Measurements from ENCODE around the gene GTF2A2.
A peak's percentile ranks its signal among the peaks of the same experiment; 100 is the strongest.
"Not testable (repeated sequence)": the region's sequence is repeated elsewhere in the genome, so short reads cannot be mapped to it uniquely, and the experiment has no call there.

GTF2A2 gene, protein sequence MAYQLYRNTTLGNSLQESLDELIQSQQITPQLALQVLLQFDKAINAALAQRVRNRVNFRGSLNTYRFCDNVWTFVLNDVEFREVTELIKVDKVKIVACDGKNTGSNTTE

DNA sequence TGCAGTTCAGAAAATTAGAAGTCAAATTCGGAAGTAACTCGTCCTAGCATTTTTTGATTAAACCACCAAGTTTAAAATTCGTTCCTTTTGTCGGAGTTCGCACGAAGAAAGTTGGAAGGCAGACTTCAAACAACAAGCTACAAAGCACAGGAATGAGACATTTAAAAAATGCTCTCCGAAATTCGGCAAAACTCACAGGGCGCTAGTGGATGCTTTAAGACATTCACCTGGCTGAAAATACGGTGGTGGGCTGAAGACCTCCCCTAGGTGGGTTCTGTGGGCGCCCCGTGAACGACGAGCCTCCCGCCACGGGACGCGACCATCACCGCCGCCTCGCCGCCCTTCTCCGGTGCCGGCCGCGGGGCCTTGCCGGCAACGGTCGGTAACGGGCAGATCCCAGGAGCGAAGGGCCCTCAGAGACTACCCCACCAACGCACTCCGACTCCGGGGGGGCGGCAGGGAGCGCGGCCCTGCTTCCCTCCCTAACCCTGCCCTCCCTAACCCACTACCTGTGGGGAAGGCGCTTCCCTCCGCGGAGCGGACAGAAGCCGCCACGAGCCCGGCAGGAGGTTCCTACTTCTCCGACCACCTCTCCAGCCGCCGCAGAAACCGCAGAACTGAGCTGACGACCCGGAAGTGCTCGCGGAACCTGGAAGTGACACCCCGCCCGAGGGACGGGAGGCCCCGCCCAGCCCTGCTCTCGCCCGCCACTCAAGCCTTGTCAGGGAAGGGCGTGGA lies at the start of gene GTF2A2:
GTF2A2 (minus strand) TSS at position 619 of the 738 bp plus-strand sequence. CDS start 5,238 bp downstream, outside the sequence.
- DNase-seq (ENCODE audit: low read depth), result peak; percentile 96
- H3K4me3 ChIP-seq (ENCODE audit: low read depth, low read length), result peak within 1 kb of the TSS; percentile 82
- TF ChIP-seq, protein P1, sequence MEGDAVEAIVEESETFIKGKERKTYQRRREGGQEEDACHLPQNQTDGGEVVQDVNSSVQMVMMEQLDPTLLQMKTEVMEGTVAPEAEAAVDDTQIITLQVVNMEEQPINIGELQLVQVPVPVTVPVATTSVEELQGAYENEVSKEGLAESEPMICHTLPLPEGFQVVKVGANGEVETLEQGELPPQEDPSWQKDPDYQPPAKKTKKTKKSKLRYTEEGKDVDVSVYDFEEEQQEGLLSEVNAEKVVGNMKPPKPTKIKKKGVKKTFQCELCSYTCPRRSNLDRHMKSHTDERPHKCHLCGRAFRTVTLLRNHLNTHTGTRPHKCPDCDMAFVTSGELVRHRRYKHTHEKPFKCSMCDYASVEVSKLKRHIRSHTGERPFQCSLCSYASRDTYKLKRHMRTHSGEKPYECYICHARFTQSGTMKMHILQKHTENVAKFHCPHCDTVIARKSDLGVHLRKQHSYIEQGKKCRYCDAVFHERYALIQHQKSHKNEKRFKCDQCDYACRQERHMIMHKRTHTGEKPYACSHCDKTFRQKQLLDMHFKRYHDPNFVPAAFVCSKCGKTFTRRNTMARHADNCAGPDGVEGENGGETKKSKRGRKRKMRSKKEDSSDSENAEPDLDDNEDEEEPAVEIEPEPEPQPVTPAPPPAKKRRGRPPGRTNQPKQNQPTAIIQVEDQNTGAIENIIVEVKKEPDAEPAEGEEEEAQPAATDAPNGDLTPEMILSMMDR (IDR thresholded peaks at IDR 0.05; ENCODE audit: insufficient read depth, low read depth, low read length, missing control alignments), result no peak

DNA sequence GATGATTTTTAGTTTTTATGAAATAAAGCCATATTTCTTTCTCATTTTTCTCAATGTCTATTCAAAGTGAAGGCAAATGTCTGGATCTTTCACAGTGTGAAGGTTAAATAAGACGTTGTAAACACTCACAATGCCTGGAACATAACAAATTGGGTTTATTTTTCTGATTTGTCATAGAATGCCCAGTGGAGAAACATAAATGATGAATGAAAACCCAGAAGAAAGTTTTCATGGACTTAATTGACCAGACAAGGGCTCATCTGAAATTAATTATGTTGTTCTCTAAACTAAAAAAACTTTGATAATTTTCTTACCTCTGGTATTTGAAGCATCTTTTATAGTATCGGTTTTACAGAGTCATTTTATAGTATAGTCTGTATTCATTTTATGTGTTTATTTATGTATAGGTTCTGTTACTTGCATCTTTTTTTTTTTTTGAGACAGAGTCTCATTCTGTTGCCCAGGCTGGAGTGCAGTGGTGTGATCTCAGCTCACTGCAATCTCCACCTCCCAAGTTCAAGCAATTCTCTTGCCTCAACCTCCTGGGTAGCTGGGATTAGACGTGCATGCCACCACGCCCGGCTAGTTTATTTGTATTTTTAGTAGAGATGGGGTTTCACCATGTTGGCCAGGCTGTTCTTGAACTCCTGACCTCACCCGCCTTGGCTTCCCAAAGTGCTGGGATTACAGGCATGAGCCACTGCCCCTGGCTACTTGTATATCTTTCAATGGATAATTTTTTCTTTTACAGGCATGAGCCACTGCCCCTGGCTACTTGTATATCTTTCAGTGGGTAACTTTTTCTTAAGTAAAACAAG lies 46.9 kb upstream of the GTF2A2 start:
- no peak for DNase-seq (ENCODE audit: low read depth)
- TF ChIP-seq, protein P1 (IDR thresholded peaks at IDR 0.05; ENCODE audit: insufficient read depth, low read depth, low read length, missing control alignments), result no peak

DNA sequence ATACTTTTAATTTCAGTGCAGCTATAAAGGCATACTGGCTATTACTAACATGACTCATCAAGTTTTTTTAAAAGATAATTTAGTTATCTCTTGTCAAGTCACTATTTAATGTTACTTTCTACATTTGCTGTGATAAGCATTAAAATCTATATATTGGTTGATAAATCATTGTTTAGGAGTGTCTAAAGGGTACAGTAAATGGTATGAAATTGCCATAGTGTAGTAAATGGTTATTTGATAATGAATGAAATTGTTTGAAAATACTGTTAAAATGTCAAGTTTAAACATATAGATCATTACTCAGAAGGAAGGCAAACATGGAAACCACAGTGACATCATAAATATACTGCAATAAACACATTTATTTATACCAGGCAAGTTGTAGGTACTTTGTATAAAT lies 45.0 kb upstream of the GTF2A2 start:
- no peak overlapping the region for H3K4me3 ChIP-seq (ENCODE audit: low read depth, low read length)
- TF ChIP-seq, protein P1 (IDR thresholded peaks at IDR 0.05; ENCODE audit: insufficient read depth, low read depth, low read length, missing control alignments), result no peak
- DNase-seq (ENCODE audit: low read depth), result no peak

More for the DNA sequence above, 46.9 kb upstream of the GTF2A2 start:
- no peak overlapping the region for H3K4me3 ChIP-seq (ENCODE audit: low read depth, low read length)

DNA sequence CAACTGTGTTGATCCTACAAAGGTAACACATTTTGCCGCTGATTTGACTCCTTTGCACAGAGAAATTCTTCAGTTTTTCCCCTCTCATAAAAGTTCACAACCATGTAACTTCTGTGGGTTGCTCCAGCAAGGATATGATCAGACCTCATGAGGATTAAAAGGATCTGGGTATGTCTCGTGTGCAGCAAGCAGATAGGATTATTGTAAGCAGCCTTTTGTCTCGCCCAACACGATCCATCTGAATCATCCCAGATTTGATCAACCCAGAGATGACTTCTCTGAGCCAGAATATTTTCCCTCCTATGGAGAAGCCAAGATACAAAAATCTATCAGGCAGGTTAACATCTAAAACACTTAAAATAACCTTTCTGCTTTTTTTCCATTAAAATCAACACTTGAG lies 44.6 kb upstream of the GTF2A2 start:
- DNase-seq (ENCODE audit: low read depth), result no peak
- TF ChIP-seq, protein P1 (IDR thresholded peaks at IDR 0.05; ENCODE audit: insufficient read depth, low read depth, low read length, missing control alignments), result no peak
- no peak overlapping the region for H3K4me3 ChIP-seq (ENCODE audit: low read depth, low read length)

DNA sequence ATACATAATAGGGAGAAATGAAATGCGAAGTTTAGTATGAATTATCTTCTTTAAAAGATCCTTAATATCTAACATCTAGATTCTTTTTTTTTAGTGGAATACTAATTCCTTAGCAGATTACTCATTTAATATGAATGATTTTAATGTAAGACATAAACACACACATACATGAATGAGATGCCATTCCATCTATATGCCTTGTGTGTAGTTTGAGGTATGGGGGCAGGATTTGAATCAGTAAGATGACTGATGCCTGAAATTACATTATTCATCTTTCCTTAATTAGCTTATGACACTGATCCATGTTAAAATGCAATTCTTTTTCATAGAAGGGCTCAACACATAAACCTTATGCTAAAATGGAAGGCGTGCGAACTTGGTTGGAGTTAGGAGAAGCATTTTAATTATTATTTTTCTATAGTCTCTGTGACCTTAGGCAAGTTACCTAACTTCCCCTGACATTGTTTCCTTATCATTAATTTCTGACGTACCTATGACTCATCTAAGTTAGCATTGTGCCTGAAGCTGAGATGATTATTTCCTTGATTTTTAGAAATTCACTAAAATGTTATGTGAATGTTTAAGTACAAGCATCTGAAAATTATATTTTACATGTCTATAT lies 42.6 kb upstream of the GTF2A2 start:
- H3K4me3 ChIP-seq (ENCODE audit: low read depth, low read length), result no peak overlapping the region
- no peak for DNase-seq (ENCODE audit: low read depth)
- TF ChIP-seq, protein P1 (IDR thresholded peaks at IDR 0.05; ENCODE audit: insufficient read depth, low read depth, low read length, missing control alignments), result no peak

DNA sequence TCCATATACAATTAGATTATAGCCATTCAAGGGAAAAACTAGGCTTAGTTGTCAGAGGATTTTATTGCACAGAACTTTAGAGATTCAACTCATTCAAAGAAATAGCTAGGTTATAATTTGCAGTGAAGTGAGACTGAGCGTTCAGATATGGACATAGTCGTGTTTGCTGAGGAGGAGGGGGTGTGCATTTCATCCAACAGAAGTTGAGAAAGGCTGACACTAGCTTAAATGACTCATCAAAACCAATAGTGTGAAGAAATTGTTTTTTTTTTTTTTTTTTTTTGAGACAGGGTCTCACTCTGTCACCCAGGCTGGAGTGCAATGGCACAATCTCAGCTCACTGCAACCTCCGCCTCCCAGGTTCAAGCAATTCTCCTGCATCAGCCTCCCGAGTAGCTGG lies 40.8 kb upstream of the GTF2A2 start:
- not testable (repeated sequence) for DNase-seq (ENCODE audit: low read depth); H3K4me3 ChIP-seq (ENCODE audit: low read depth, low read length)

DNA sequence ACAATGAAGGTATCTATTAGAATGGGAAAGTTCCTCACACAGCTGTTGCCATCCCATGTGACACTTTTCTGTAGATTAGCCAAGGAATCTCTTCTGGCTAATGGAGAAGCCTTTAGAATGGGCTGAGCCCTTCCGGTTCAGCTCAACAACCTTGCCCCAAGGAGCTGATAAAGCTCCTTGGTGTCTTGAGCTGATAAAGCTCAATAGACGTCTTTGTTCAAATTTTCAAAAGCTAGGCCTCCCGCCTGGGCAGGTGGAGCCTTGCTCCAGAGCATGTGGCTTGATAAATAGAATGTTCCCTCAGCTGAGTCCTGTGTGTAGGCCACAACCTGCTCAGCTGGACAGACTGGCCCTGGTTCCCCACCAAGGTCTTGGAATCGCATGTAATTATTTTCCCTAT lies 39.0 kb upstream of the GTF2A2 start:
- DNase-seq (ENCODE audit: low read depth), result no peak
- TF ChIP-seq, protein P1 (IDR thresholded peaks at IDR 0.05; ENCODE audit: insufficient read depth, low read depth, low read length, missing control alignments), result no peak
- H3K4me3 ChIP-seq (ENCODE audit: low read depth, low read length), result no peak overlapping the region
